ENCODE results near the gene DENND5A.
"Not testable (repeated sequence)": the region's sequence is repeated elsewhere in the genome, so short reads cannot be mapped to it uniquely, and the experiment has no call there.

Gene DENND5A

GRCh38 chr11:9264316-9265210, 587 bp downstream of the DENND5A start:
- DNase-seq (ENCODE audit: low read depth in 2 of 2): peak; percentile 25

DNA sequence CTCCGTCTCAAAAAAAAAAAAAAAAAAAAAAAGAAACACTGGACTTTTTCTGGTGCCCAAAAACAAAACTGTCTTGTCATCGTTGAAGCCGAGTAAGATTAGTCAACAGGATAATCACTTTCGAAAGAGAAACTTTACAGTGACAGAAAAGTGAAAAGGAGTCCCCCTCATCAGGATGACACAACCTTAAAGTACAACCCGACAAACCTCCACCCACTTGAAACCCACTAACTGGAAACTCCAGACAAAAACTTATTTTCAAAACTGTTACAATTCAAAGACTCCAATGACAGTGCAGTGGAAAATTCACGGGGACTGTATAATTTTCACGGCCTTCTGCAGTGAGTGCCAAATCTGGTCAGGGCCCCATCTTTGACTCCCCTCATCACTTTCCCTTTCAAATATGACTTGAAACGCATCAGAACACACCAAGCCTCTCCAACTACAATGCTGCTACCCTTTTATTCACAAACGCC, 1.3 kb downstream of the DENND5A start:
- peak; percentile 25 to 53 for DNase-seq (ENCODE audit: low read depth in 2 of 2)

DNA sequence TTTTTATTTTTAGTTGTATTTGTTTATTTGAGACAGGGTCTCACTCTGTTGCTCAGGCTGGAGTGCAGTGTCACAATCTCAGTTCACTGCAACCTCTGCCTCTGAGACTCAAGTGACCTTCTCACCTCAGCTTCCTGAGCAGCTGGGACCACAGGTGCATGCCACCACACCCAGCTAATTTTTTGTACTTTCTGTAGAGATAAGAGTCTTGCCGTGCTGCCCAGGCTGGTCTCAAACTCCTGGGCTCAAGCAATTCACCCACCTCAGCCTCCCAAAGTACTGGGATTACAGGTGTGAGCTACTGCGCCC, 4.4 kb downstream of the DENND5A start:
- DNase-seq (ENCODE audit: low read depth in 2 of 2): not testable (repeated sequence)

DNA sequence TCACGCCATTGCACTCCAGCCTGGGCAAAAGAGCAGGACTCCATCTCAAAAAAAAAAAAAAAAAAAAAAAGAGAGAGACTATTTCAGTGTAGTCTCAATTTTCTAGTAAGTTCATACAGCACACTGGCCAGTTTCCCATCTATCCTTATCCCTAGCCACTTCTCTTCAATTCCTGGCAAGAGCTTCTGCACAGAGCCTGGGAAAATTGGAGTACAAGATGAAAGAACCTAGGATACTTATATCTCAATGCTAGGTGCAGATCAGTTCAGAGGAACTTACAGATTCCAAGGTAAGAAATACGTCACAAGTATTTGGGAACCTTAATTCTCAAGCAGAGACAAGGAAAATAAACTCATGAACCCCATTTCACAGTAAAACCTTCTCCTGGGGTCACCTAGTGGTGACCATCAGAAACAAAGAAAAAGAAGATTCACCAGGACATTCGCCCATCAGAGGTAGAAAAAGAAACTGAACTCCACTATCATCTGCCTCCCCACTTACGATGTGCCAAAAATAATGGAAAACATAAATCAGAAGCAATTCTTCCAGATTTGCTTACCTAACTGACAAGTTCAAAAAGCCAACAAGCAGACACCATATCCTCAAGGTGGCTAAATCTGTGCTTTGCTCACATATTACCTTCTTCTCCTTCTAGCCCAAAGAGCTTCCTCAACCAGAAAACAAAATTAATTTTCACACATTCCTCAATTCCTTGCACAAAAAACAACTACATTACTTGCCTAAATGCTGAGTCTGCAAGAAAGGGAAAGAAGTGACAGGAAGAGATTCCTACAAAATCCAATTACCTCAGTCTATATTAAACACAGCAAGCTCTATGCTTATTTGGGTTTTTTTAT, 4.9 kb downstream of the DENND5A start:
- no peak for DNase-seq (ENCODE audit: low read depth in 2 of 2)

- not testable (repeated sequence) for DNase-seq (ENCODE audit: low read depth in 2 of 2)
These were observed 6.9 kb downstream of the DENND5A start for GRCh38 chr11:9258279-9258678.

- no peak for DNase-seq (ENCODE audit: low read depth in 2 of 2)
These were observed 10.7 kb downstream of the DENND5A start for GRCh38 chr11:9254416-9254815.

GRCh38 chr11:9253086-9253485, 12.1 kb downstream of the DENND5A start:
- no peak for DNase-seq (ENCODE audit: low read depth in 2 of 2)

- DNase-seq (ENCODE audit: low read depth in 2 of 2): no peak
These were observed 13.8 kb downstream of the DENND5A start for GRCh38 chr11:9251311-9251710.

- no peak for DNase-seq (ENCODE audit: low read depth in 2 of 2)
These were observed 15.0 kb downstream of the DENND5A start for GRCh38 chr11:9250139-9250582.

GRCh38 chr11:9249252-9249651, 15.9 kb downstream of the DENND5A start:
- no peak for DNase-seq (ENCODE audit: low read depth in 2 of 2)

DNA sequence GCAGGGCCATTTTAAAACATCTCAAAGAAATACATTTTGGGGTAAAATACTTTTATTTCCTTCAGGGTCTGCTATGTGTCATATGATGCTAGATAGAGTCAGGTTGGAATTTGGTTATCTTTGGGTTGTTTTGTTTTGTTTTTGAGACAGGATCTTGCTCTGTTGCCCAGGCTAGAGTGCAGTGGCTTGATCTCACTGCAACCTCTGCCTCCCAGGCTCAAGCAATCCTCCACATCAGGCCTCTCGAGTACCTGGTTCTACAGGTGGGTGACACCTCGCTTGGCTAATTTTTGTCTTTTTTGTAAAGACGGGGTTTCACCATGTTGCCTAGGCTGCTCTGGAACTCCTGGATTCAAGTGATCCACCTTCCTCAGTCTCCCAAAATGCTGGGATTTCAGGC, 17.3 kb downstream of the DENND5A start:
- no peak for DNase-seq (ENCODE audit: low read depth in 2 of 2)

- not testable (repeated sequence) for DNase-seq (ENCODE audit: low read depth in 2 of 2)
These were observed 28.9 kb downstream of the DENND5A start for GRCh38 chr11:9236242-9236641.

GRCh38 chr11:9232482-9232881, 32.7 kb downstream of the DENND5A start:
- no peak for DNase-seq (ENCODE audit: low read depth in 2 of 2)

- no peak for DNase-seq (ENCODE audit: low read depth in 2 of 2)
These were observed 33.3 kb downstream of the DENND5A start for GRCh38 chr11:9231848-9232177.

- no peak for DNase-seq (ENCODE audit: low read depth in 2 of 2)
These were observed 34.9 kb downstream of the DENND5A start for GRCh38 chr11:9230296-9230695.

- no peak for DNase-seq (ENCODE audit: low read depth in 2 of 2)
These were observed 37.1 kb downstream of the DENND5A start for GRCh38 chr11:9228091-9228490.

DNA sequence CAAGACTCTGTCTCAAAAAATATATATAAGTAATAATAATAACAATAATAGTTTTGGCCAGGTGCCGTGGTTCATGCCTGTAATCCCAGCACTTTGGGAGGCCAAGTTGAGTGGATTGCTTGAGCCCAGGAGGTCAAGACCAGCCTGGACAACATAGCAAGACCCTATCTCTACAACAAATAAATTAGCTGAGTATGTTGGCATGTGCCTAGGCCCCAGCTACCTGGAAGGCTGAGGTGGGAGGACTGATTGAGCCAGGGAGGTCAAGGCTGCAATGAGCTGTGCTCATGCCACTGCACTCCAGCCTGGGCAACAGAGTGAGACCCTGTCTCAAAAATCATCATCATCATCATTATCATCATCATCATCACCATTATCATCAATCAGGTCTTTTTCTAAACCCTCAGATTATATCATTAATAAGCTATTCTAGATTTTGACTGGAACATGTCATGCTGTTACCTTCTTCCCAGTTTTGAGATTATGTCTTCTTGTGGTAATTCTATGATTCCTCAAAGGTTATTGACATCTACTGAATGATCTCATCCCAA, 39.3 kb downstream of the DENND5A start:
- DNase-seq (ENCODE audit: low read depth in 2 of 2): no peak

DNA sequence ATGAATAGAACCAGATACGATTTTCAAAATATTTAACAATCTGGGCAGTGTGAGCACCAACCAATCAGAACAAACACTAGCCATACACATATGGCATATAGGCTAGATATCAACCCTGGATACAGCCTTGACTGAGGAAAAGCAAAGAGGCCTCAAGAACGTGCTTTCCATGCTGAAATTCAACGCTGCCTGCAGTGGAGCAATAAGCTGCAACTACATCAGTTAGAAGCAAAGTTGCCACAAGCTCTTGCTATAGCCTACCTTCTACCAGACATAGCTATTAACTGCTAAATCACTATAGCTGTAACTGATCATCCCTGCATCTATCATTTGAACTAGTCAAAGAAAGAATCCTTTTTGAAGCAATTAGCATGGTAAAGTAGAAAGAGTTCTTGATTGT, 42.5 kb downstream of the DENND5A start:
- DNase-seq (ENCODE audit: low read depth in 2 of 2): no peak

GRCh38 chr11:9220853-9221252, 44.3 kb downstream of the DENND5A start:
- DNase-seq (ENCODE audit: low read depth in 2 of 2): not testable (repeated sequence)

- DNase-seq (ENCODE audit: low read depth in 2 of 2): no peak
These were observed 45.6 kb downstream of the DENND5A start for GRCh38 chr11:9219572-9219971.

GRCh38 chr11:9219115-9219514, 46.0 kb downstream of the DENND5A start:
- no peak for DNase-seq (ENCODE audit: low read depth in 2 of 2)

- no peak for DNase-seq (ENCODE audit: low read depth in 2 of 2)
These were observed 50.4 kb downstream of the DENND5A start for GRCh38 chr11:9214765-9215164.

- DNase-seq (ENCODE audit: low read depth in 2 of 2): no peak
These were observed 53.8 kb downstream of the DENND5A start for GRCh38 chr11:9211322-9211721.

Measured in activated CD4-positive, alpha-beta T cell treated with anti-CD3 and anti-CD28 coated beads for 24 hours (primary cell).